ENCODE data around the gene SGCE. TPM values are rescaled to one million over a fixed set of nuclear protein-coding genes. Genes with fewer than 3 reads are reported as not detected.
"Not testable (repeated sequence)": the region's sequence is repeated elsewhere in the genome, so short reads cannot be mapped to it uniquely, and the experiment has no call there.

Gene SGCE, protein sequence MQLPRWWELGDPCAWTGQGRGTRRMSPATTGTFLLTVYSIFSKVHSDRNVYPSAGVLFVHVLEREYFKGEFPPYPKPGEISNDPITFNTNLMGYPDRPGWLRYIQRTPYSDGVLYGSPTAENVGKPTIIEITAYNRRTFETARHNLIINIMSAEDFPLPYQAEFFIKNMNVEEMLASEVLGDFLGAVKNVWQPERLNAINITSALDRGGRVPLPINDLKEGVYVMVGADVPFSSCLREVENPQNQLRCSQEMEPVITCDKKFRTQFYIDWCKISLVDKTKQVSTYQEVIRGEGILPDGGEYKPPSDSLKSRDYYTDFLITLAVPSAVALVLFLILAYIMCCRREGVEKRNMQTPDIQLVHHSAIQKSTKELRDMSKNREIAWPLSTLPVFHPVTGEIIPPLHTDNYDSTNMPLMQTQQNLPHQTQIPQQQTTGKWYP
- total RNA-seq (2021) = 49.2 and 52.9 TPM in 2 replicates
- Bru-seq, nascent RNA = percentile 81 among the genes with signal in this experiment
- percentile 76 among the genes with signal in this experiment for BruChase-seq, experiment 1, labeled RNA remaining after a 2-hour chase
- percentile 61 among the genes with signal in this experiment for BruChase-seq, experiment 2, labeled RNA remaining after a 6-hour chase
- long read RNA-seq, transcript SGCE-205 (10 exons, 1,532 nt) = minor isoform, 15 of 90 reads
- long read RNA-seq, transcript SGCE-299 (11 exons, 1,614 nt) = major isoform, 54 of 90 reads
- long read RNA-seq, partial matches to known transcripts = 2 of 90 reads
- long read RNA-seq, other reads (novel, unspliced or antisense) = 9 of 90 reads

DNA sequence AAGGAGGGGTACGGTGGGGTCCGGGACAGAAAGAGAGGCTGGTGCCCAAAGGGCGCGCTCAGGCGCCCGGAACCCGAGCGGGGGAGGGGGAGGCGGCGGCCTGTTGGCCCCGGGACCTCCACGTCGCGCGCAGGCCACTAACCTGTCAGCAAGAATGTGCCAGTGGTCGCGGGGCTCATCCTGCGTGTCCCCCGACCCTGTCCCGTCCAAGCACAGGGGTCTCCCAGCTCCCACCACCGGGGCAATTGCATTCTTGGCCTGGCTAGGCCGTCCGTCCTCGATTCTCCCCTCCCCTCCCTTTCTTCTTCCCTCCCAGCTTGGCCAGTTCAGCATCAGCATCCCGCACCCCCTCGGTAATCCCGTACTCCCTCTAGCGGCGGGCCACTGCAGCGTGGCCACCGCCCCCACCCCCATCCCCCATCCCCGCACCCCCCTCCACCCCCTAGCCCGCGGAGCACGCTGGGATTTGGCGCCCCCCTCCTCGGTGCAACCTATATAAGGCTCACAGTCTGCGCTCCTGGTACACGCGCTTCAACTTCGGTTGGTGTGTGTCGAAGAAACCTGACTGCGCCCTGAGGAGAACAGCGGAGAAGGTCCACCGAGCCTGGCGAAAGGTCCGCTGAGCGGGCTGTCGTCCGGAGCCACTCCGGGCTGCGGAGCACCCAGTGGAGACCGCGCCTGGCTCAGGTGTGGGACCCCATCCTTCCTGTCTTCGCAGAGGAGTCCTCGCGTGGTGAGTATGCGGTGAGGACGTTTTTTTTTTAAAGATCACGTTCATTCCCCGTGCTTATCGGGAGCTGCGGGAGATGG lies at the start of gene SGCE:
Gene SGCE, minus strand, starts transcription at position 286 of the 810 bp plus-strand sequence. Its CDS starts 35 bp downstream, at position 251.
- POLR2A ChIA-PET (ENCODE audit: low non-redundant PET) = interaction anchor here (0.6 kb wide), 2 partner anchors 116 to 287 kb away, joined by 5 read pairs; no protein-coding TSS in a partner anchor
- no TSS peak for BruUV-seq (replicated peaks)
- H3K4me1 ChIP-seq (ENCODE audit: insufficient read depth, low read length, poor library complexity, severe bottlenecking) = peaks cover 22% of the 10 kb centered on the region
- no peaks in the 10 kb centered on the region for H3K9me3 ChIP-seq (ENCODE audit: low read depth, low read length, poor library complexity, severe bottlenecking)
- no peaks in the 10 kb centered on the region for H3K27me3 ChIP-seq (replicated peaks; ENCODE audit: insufficient read depth, low read depth, low read length, poor library complexity)
- CTCF ChIA-PET = interaction anchor here (0.5 to 2.6 kb wide), 10 partner anchors 36 to 591 kb away, joined by 3 to 10 read pairs (median 6); no protein-coding TSS in a partner anchor
- intact Hi-C loops (cut with micrococcal nuclease; ENCODE audit: unreplicated experiment) = loop anchor here (2.0 to 10.0 kb wide), 6 partner anchors 144 to 819 kb away; no protein-coding TSS in a partner anchor
- H3K4me3 ChIP-seq (ENCODE audit: low read depth, low read length, poor library complexity, severe bottlenecking) = peak within 1 kb of the TSS; percentile 63
- no peaks in the 10 kb centered on the region for H3K36me3 ChIP-seq (ENCODE audit: insufficient read depth, low read length, poor library complexity, severe bottlenecking)
- peak within 1 kb of the TSS; percentile 67 for H3K27ac ChIP-seq (ENCODE audit: low read depth, low read length, poor library complexity, severe bottlenecking)
- TF ChIP-seq, protein P1, sequence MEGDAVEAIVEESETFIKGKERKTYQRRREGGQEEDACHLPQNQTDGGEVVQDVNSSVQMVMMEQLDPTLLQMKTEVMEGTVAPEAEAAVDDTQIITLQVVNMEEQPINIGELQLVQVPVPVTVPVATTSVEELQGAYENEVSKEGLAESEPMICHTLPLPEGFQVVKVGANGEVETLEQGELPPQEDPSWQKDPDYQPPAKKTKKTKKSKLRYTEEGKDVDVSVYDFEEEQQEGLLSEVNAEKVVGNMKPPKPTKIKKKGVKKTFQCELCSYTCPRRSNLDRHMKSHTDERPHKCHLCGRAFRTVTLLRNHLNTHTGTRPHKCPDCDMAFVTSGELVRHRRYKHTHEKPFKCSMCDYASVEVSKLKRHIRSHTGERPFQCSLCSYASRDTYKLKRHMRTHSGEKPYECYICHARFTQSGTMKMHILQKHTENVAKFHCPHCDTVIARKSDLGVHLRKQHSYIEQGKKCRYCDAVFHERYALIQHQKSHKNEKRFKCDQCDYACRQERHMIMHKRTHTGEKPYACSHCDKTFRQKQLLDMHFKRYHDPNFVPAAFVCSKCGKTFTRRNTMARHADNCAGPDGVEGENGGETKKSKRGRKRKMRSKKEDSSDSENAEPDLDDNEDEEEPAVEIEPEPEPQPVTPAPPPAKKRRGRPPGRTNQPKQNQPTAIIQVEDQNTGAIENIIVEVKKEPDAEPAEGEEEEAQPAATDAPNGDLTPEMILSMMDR (conservative IDR thresholded peaks at IDR 0.05; ENCODE audit: low read depth, low read length) = peak; percentile 54
- TF ChIP-seq EZH2 (IDR thresholded peaks at IDR 0.05; ENCODE audit: borderline replicate concordance, low read depth, low read length, poor library complexity, severe bottlenecking) = no peak
- peak; percentile 88 for DNase-seq (ENCODE audit: low spot score)

DNA sequence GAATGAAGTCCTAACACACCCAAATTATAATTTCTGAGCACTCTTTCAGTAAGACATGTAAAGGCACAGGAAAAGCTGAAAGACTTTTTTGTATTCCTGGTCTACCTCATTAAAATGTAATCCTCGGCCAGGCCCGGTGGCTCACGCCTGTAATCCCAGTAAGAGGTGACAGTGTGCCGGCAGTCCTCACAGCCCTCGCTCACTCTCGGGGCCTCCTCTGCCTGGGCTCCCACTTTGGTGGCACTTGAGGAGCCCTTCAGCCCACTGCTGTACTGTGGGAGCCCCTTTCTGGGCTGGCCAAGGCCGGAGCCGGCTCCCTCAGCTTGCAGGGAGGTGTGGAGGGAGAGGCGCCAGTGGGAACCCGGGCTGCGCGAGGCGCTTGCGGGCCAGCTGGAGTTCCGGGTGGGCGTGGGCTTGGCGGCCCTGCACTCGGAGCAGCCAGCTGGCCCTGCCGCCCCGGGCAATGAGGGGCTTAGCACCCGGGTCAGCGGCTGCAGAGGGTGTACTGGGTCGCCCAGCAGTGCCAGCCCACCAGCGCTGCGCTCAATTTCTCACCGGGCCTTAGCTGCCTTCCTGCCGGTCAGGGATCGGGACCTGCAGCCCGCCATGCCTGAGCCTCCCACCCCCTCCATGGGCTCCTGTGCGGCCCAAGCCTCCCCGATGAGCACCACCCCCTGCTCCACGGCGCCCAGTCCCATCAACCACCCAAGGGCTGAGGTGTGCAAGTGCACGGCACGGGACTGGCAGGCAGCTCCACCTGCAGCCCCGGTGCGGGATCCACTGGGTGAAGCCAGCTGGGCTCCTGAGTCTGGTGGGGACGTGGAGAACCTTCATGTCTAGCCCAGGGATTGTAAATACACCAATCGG lies 49.5 kb upstream of the SGCE start:
- peaks cover 11% of the 10 kb centered on the region for H3K4me1 ChIP-seq (ENCODE audit: insufficient read depth, low read length, poor library complexity, severe bottlenecking)
- BruUV-seq (replicated peaks); H3K36me3 ChIP-seq (ENCODE audit: insufficient read depth, low read length, poor library complexity, severe bottlenecking); POLR2A ChIA-PET (ENCODE audit: low non-redundant PET); H3K27me3 ChIP-seq (replicated peaks; ENCODE audit: insufficient read depth, low read depth, low read length, poor library complexity); CTCF ChIA-PET; DNase-seq (ENCODE audit: low spot score); intact Hi-C loops (cut with micrococcal nuclease; ENCODE audit: unreplicated experiment); H3K9me3 ChIP-seq (ENCODE audit: low read depth, low read length, poor library complexity, severe bottlenecking); H3K4me3 ChIP-seq (ENCODE audit: low read depth, low read length, poor library complexity, severe bottlenecking); H3K27ac ChIP-seq (ENCODE audit: low read depth, low read length, poor library complexity, severe bottlenecking): not testable (repeated sequence)

DNA sequence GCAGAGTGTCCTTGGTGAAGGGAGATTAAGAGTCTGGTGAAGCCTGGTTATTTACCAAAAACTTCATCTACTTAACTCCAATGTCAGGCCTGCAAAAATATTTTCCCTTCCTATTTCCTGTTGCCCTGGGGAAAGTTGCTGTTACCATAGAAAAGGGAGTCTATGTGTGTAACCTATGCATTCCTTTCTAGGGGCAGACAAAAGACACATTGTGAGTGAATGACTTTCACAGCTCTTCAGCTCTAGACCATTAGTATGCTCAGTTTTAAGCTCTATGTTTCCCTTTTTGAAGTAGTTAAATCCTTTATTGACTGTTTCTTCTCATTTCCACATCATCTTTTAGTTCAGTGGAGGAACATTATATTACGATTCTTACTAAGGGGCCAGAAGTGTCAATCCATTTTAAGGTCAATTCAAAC lies 45.6 kb upstream of the SGCE start:
- DNase-seq (ENCODE audit: low spot score) = peak; percentile 80
- CTCF ChIA-PET = no interaction called here
- H3K27ac ChIP-seq (ENCODE audit: low read depth, low read length, poor library complexity, severe bottlenecking) = peak overlapping the region; percentile 57
- no peaks in the 10 kb centered on the region for H3K27me3 ChIP-seq (replicated peaks; ENCODE audit: insufficient read depth, low read depth, low read length, poor library complexity)
- H3K9me3 ChIP-seq (ENCODE audit: low read depth, low read length, poor library complexity, severe bottlenecking) = peaks cover 7% of the 10 kb centered on the region
- H3K36me3 ChIP-seq (ENCODE audit: insufficient read depth, low read length, poor library complexity, severe bottlenecking) = no peaks in the 10 kb centered on the region
- H3K4me3 ChIP-seq (ENCODE audit: low read depth, low read length, poor library complexity, severe bottlenecking) = no peak overlapping the region
- no peak for TF ChIP-seq EZH2 (IDR thresholded peaks at IDR 0.05; ENCODE audit: borderline replicate concordance, low read depth, low read length, poor library complexity, severe bottlenecking)
- TF ChIP-seq, protein P1 (conservative IDR thresholded peaks at IDR 0.05; ENCODE audit: low read depth, low read length) = no peak
- BruUV-seq (replicated peaks) = no TSS peak
- peaks cover 29% of the 10 kb centered on the region for H3K4me1 ChIP-seq (ENCODE audit: insufficient read depth, low read length, poor library complexity, severe bottlenecking)
- POLR2A ChIA-PET (ENCODE audit: low non-redundant PET) = no interaction called here
- intact Hi-C loops (cut with micrococcal nuclease; ENCODE audit: unreplicated experiment) = no loop called here

Data from A673 (cell line).